Lower leg skin (tissue), 3 donors: ENCODE results near the gene LRRC75A.

ENCODE experiments used
- POLR2A ChIP-seq, 2 donors: fragments of 450-650 bp; IDR thresholded peaks; one replicate each; pipeline ENCODE4 v1.6.1; 2016 to 2017; ENCODE audit warnings: antibody characterized with exemption in 2 of 2, mild to moderate bottlenecking in 1 of 2, moderate library complexity in 1 of 2
- TF ChIP-seq, protein P1 (sequence below), 3 donors: fragments of 450-650 bp; IDR thresholded peaks; one replicate each; pipeline ENCODE4 v1.5.1; 2016; ENCODE audit warnings: antibody characterized with exemption in 3 of 3, mild to moderate bottlenecking in 3 of 3, moderate library complexity in 2 of 3

DNA sequence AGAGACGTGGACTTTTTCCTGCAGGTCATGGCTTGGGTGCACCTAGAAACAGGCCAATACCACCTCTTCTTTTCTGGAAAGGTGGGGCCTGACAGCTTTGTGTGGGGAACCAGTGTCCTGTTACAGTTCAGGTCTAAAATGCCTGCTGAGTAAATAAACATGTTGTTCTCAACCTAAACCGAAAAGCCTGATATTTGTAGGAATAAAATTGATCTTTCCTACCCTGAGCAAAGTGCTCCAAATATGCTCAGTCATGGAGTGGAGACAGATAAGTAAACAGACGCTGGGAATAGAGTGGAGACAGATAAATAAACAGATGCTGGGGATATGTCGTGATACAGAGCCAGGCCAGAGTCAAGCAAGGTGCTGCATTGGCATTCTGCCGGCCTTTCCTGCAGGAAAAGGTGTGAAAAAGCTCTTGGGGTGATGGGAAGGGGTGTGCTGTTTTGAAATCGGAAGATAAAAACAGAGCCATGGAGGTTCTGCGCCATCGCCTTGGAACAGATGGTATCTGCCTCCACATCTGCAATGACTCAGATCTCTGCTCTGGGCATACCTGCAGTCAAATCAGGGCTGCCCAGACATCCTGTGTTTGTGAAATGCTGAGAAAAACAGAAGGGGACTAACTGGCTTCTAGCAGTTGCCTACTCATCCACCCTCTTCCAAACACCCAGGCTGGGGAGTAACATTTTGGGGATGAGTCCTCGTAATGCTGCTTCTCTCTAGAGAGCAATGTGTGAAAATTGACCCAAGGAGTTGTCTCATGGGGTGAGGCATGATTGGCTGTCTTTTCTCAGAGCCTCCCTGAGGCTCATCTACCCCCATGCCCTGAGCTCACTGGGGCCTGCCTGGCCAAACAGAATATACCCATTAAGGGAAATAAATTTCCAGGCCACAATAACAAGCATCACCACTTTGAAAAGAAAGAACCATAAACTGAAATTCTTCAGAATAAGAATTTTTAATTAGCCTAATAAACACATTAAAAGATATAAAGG lies 93.4 kb downstream of the LRRC75A start:
- TF ChIP-seq, protein P1, sequence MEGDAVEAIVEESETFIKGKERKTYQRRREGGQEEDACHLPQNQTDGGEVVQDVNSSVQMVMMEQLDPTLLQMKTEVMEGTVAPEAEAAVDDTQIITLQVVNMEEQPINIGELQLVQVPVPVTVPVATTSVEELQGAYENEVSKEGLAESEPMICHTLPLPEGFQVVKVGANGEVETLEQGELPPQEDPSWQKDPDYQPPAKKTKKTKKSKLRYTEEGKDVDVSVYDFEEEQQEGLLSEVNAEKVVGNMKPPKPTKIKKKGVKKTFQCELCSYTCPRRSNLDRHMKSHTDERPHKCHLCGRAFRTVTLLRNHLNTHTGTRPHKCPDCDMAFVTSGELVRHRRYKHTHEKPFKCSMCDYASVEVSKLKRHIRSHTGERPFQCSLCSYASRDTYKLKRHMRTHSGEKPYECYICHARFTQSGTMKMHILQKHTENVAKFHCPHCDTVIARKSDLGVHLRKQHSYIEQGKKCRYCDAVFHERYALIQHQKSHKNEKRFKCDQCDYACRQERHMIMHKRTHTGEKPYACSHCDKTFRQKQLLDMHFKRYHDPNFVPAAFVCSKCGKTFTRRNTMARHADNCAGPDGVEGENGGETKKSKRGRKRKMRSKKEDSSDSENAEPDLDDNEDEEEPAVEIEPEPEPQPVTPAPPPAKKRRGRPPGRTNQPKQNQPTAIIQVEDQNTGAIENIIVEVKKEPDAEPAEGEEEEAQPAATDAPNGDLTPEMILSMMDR (IDR thresholded peaks at IDR 0.05) = no peak
- TF ChIP-seq POLR2A (IDR thresholded peaks at IDR 0.05) = no peak
